ENCODE measurements around the gene SS18L1.

Gene SS18L1

DNA sequence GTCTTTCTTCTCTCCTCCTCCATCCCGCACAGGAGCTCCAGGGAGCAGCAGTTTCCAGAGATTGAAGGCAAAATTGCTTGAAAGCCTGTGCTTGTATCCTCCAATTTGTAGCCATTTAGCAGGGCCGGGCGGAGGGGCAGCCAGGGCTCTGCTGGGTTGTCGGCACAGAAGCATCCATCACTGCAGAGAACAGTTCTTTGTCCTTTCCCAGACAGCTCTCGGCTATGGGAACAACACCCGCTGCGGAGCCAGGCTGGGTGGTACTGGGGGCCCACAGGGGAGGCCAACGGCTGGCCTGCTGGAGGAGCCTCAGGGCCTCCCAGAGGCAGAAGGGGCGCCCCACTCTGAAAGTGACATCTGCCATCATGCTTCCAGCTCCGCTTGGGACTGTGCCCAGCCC is 68.7 kb downstream of the SS18L1 start:
- DNase-seq = no peak
- intact Hi-C loops (cut with DNase I) = no loop called here

GRCh38 chr20:62214067-62214466 is 70.5 kb downstream of the SS18L1 start:
- intact Hi-C loops (cut with DNase I) = no loop called here
- no peak for DNase-seq

DNA sequence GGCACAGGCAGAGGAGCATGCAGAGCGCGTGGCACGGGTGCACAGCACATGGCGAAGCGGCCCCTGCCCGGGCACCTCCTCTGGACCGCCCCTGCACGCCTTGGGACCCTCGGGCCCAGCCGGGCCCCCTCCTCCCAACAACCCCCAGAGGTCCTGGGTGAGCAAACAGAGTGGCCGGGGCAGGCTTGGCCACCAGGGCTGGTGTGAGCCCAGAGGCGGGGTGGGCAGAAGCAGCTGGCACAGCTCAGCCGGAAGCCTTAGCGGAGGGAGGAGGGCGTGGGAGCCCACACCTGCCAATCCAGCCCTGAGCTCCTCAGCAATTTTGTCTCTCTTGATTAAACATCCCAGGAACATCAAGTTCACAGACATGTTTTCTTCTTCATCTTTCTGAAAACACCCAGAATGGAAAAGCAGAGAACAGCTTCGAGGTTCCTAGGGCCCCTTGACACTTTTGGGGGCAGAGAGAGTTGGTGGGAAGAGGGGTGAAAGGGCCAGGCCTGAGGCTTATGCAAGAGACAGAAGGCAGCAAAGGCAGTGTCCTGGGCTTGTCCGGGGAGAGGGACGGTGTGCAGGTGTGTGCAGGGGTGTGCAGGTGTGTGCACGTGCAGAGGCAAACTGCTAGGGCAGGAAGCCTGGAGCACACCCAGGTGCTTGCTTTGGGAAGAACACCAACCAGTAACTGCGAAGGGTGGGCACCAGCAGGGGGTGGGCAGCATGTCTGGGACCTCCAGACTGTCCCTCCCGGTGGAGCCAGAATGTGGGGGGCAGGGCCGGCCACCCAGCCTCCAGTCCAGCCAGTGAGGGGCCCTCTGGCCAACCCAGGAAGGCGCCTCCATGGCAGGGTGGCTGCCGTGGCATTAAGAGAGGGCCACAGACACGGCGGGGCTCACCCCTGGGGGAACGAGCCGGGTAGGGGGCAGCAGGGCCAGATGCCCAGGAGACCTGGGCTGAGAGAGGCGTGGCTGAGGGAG is 71.7 kb downstream of the SS18L1 start:
- intact Hi-C loops (cut with DNase I) = no loop called here
- peak in 34 of 42 donors; percentile 36 to 86 (median 62) for DNase-seq

DNA sequence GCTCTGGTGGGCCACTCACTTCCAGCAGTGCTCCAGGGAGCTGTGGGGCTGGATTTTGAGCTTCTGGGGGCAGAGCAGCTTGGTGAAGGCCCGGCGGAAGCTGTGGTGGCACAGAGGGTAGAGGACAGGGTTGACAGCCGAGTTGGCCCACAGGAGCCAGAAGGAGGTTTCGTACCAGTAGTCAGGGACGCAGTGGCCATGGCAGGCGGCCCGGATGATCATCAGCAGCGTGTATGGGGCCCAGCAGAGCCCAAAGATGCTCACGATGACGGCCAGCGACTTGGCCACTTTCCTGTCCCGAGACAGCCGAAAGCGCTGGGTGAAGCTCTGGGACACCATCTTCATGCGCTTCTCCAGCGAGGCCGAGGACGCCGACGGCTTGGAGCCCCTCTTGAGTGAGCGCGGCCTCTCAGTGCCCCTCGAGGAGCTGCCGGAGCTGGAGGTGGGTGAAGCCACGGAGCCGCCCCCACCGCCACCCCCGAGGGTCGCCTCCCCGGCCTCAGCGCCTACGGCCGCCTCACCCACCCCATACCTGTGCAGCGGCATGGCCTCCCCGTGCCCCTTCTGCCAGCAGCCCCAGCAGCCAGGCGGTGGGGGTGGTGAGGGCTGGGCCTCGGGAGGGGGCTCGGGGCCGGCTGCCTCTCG is 72.5 kb downstream of the SS18L1 start:
- intact Hi-C loops (cut with DNase I) = no loop called here
- DNase-seq = no peak

- DNase-seq = no peak
- intact Hi-C loops (cut with DNase I) = no loop called here
Measured at GRCh38 chr20:62216636-62217566, 73.3 kb downstream of the SS18L1 start.

DNA sequence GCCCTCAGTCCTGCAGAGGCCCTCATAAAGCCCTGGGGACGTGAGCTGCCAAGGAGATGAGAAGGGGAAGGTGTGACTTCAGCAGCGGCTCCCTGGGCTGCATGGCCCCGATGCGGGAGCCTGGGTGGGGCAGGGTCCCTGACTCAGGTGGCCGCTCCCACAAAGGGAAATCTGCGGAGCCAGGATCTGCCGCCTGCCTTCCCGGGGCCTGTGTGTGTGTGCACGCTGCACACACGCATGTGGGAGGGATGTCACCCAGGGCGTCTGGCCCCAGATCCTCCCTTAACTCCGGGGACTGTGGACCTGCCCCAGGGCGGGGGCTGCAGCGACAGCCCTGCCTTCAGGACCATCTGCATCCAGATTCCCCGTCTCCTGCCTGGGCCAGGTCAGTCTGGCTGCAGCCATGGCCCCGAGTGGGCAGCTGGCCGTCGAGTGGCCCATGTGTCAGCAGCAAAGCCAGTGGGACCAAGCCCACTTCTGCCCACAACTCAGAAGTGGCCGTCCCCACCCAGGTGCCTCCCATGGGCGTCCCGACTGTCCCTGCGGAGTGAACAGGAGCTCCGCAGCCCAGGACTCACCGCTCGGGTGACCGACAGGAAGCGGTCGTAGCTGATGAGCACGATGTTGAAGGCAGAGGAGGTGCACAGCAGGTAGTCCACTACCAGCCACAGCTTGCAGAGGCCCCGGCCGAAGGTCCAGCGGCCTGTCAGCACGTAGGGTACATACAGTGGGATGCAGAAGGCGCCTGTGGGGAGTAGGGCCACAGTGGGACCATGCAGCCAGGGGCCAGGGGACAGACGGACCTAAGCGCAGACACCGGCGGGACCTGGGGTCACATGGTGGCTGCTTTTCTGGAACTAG is 74.6 kb downstream of the SS18L1 start:
- no peak for DNase-seq
- intact Hi-C loops (cut with DNase I) = no loop called here

GRCh38 chr20:62219101-62219991 is 75.8 kb downstream of the SS18L1 start:
- intact Hi-C loops (cut with DNase I) = no loop called here
- peak in 37 of 42 donors; percentile 38 to 82 (median 62) for DNase-seq

DNA sequence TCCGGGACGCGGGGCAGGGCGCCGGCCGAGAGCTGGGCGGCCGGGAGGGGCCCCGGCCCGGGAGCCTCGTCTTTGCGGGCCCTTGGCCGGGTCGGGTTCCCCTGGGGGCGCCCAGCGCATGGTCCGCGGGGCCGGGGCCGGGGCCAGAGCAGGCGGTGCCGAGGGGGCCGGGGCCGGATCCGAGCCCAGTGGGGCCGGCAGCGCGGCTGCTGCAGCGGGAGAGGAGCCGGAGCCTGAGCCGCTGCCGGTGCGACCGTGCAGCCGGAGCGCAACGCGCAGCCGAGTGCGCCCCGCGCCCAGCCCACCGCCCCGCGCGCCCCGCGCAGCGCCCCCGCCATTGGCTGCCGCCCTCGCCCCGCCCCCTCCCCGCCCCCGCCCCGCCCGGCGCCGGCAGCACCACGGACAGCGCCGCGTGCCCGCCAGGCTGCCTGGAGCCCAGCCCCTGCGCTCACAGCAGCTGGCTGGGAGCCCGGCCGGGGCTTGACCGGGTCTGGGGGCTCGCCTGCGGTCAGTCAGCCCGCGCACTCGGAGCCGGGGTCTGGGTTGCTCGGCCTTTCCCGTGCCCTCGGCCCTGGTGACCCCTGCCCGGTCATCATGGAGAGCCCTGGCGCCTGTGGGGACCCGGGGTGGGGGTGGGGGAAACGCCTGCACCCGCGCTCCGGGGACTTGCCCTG is 76.6 kb downstream of the SS18L1 start, which contains the start of gene HRH3:
Gene HRH3, minus strand, starts transcription at position 287 of the 674 bp plus-strand sequence. CDS start 308 bp downstream, outside the sequence.
- intact Hi-C loops (cut with DNase I) = loop anchor here (2.0 kb wide), 1 partner anchor 17 kb away; no protein-coding TSS in a partner anchor
- peak in 9 of 42 donors; percentile 38 to 65 (median 55) for DNase-seq

DNA sequence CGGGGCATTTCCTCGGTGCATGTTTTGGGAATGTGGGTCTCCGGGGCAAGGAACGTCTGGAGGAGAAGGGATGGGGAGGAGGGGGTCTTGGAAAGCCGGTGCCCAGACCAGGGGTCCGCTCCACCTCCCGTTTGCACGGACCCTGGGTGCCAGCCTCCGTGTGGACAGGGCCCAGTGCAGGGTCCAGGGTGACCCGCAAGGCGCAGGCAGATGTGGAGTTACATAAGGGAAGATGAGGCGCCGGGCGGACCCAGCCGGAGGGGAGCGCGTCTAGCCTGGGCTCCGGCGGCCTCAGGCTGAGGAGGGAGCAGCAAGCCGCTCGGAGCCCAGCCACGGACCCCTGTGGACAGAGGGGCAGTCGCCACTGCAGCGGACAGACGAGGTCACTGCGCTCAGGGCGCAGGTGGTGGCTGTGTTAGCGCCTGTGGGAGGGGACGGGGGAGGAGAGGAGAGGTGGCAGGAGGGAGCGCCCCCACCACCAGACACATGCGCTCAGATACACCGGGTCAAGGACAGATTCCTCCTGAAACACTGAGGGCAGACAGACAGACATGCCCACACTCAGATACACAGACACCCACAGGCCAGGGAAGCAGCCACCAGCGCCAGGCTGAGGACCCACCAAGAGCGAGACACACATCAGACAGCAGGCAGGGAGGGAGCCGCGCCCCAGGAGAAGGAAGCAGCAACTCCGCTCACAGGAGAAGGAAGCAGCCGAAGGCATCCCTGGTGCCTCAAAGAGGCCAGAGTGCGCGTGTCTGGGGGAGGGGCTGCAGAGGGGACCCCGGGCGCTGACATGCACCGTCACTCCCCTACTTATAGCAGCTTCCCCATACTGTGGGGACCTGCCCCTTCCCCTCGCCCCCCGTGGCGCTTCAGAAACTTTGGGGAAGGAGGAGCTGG is 77.3 kb downstream of the SS18L1 start:
- intact Hi-C loops (cut with DNase I) = loop anchor here (2.0 kb wide), 1 partner anchor 16 kb away; no protein-coding TSS in a partner anchor

GRCh38 chr20:62222266-62222850 is 78.8 kb downstream of the SS18L1 start:
- intact Hi-C loops (cut with DNase I) = no loop called here
- no peak for DNase-seq

More for the DNA sequence above, 77.3 kb downstream of the SS18L1 start:
- DNase-seq = peak in 34 of 42 donors; percentile 20 to 83 (median 60)

DNA sequence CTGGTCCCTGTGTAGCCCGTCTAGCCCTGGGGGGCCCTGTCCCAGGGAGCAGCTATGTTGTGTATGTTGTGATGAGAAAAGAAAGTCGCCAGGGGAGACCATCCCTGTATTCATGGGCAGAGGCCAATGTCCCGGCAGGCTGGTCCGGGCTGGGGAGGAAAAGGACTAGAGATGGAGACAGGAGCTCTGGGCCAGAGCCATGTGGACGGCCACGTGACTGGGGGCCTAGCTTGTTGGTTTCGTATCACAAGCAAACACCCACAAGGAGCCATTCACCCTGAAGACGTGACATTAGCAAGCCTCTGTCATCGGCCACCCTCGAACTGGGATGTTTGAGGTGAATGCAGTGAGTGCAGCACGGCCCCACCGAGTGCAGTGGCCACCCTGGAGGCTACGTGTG is 79.4 kb downstream of the SS18L1 start:
- DNase-seq = no peak
- intact Hi-C loops (cut with DNase I) = no loop called here

DNA sequence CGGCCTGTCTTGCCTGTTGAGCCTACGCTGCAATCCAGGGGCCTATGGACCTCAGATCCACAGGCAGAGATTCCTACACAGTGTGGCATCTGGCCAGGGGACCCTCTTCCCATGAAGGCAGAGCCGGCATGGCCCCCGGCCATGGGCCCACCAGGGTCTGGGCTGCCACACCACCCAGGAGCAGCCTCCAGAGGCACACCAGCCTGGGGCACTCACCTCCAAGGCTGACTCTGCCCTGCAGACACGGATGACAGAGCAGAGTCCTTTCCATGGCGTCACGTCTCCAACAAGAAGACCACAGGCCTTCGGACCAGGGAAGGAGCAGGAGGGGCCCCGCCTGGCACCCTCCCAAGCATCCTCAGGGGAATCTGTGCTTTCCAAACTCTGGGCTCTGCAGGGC is 80.0 kb downstream of the SS18L1 start:
- DNase-seq = no peak
- intact Hi-C loops (cut with DNase I) = no loop called here

GRCh38 chr20:62224113-62224855 is 80.7 kb downstream of the SS18L1 start:
- no peak for DNase-seq
- intact Hi-C loops (cut with DNase I) = no loop called here

GRCh38 chr20:62225026-62225425 is 81.5 kb downstream of the SS18L1 start:
- intact Hi-C loops (cut with DNase I) = no loop called here
- DNase-seq = no peak

Measured in head of caudate nucleus (tissue), 42 donors.